IMR-90 (cell line): Measurements from ENCODE around the gene PHF14.

Source experiments
- BHLHE40 ChIP-seq: fragments of 150-350 bp; IDR thresholded peaks from 2 replicates; pipeline ENCODE4 v1.6.1; 2016; ENCODE audit warnings: mild to moderate bottlenecking, low read depth, low read length
- CEBPB ChIP-seq: IDR thresholded peaks from 2 replicates; pipeline ENCODE4 v1.6.1; 2012; ENCODE audit warnings: low read depth, low read length, improper control_type of control experiment
- MXI1 ChIP-seq: IDR thresholded peaks from 2 replicates; pipeline ENCODE4 v1.6.1; 2012; ENCODE audit warnings: low read depth, mild to moderate bottlenecking, low read length, moderate library complexity, borderline replicate concordance
- NFE2L2 ChIP-seq: fragments of 150-350 bp; IDR thresholded peaks from 2 replicates; pipeline ENCODE4 v1.6.1; 2016; ENCODE audit warnings: low read depth, mild to moderate bottlenecking, low read length
- POLR2A ChIP-seq: IDR thresholded peaks from 2 replicates; pipeline ENCODE4 v1.6.1; 2012; ENCODE audit warnings: mild to moderate bottlenecking, low read depth, low read length
- RFX5 ChIP-seq: IDR thresholded peaks from 2 replicates; pipeline ENCODE4 v1.8.0; 2012; ENCODE audit warnings: low read depth, mild to moderate bottlenecking, low read length, moderate library complexity
- TF ChIP-seq, protein P1 (sequence below): conservative IDR thresholded peaks from 2 replicates; pipeline ENCODE4 v1.5.1; 2012; ENCODE audit warnings: mild to moderate bottlenecking, low read depth, low read length, improper control_type of control experiment
- TF ChIP-seq, protein P2 (sequence below): fragments of 150-350 bp; IDR thresholded peaks from 2 replicates; pipeline ENCODE4 v1.6.1; 2017; ENCODE audit warnings: mild to moderate bottlenecking, antibody characterized with exemption, low read length, low read depth
- TF ChIP-seq, protein P3 (sequence below): fragments of 150-350 bp; IDR thresholded peaks from 2 replicates; pipeline ENCODE4 v1.6.1; 2016; ENCODE audit warnings: low read depth, mild to moderate bottlenecking, low read length, moderate library complexity, borderline replicate concordance

DNA sequence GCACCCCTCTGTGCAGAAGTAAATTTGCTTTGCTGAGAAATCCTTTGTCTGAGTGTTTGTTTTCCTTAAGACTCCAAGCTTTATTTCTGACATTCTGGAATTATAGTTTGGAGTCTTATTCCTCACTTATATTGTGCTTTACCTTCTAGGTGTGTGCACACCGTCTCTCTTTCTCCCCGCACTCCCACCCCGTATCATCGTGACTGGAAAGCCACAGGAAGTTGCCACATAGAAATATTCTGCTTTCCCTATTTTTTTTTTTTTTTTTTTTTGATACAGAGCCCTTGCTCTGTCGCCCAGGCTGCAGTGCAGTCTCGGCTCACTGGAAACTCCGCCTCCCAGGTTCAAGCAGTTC, 109.5 kb downstream of the PHF14 start:
- TF ChIP-seq RFX5 (no peak), POLR2A (no peak), MXI1 (no peak), BHLHE40 (no peak), NFE2L2 (no peak), CEBPB (no peak)
- TF ChIP-seq, protein P1, sequence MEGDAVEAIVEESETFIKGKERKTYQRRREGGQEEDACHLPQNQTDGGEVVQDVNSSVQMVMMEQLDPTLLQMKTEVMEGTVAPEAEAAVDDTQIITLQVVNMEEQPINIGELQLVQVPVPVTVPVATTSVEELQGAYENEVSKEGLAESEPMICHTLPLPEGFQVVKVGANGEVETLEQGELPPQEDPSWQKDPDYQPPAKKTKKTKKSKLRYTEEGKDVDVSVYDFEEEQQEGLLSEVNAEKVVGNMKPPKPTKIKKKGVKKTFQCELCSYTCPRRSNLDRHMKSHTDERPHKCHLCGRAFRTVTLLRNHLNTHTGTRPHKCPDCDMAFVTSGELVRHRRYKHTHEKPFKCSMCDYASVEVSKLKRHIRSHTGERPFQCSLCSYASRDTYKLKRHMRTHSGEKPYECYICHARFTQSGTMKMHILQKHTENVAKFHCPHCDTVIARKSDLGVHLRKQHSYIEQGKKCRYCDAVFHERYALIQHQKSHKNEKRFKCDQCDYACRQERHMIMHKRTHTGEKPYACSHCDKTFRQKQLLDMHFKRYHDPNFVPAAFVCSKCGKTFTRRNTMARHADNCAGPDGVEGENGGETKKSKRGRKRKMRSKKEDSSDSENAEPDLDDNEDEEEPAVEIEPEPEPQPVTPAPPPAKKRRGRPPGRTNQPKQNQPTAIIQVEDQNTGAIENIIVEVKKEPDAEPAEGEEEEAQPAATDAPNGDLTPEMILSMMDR: no peak
- TF ChIP-seq, protein P2, sequence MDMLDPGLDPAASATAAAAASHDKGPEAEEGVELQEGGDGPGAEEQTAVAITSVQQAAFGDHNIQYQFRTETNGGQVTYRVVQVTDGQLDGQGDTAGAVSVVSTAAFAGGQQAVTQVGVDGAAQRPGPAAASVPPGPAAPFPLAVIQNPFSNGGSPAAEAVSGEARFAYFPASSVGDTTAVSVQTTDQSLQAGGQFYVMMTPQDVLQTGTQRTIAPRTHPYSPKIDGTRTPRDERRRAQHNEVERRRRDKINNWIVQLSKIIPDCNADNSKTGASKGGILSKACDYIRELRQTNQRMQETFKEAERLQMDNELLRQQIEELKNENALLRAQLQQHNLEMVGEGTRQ: no peak
- TF ChIP-seq, protein P3, sequence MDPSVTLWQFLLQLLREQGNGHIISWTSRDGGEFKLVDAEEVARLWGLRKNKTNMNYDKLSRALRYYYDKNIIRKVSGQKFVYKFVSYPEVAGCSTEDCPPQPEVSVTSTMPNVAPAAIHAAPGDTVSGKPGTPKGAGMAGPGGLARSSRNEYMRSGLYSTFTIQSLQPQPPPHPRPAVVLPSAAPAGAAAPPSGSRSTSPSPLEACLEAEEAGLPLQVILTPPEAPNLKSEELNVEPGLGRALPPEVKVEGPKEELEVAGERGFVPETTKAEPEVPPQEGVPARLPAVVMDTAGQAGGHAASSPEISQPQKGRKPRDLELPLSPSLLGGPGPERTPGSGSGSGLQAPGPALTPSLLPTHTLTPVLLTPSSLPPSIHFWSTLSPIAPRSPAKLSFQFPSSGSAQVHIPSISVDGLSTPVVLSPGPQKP: no peak
